ENCODE results near the gene TBL1XR1.
"Not testable (repeated sequence)": the region's sequence is repeated elsewhere in the genome, so short reads cannot be mapped to it uniquely, and the experiment has no call there.

The TBL1XR1 gene

DNA sequence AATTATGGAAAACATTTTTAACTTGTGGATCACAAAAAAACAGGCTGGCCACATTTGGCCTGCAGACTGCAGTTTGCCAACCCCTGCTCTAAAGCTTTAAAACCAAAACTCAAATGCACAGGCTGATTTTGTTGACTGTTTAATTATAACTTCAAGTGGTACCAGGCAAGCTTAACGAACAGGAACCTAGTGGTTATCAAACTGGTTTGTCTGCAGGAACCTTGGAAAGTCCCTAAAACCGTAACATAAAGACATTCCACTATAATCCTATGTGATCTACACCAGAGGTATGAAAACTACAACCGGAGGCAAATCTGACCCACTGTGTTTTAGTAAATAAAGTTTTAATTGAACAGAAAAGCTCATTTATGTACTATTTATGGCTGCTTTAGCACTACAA, 52.4 kb downstream of the TBL1XR1 start:
- WGBS: 67% methylated on average over 1 of the region's 3 CpGs
- no peak overlapping the region for H2AFZ ChIP-seq (ENCODE audit: low read depth, low read length)
- H3K36me3 ChIP-seq (ENCODE audit: control insufficient read depth in 1 of 2, insufficient read depth in 2 of 2, low read depth in 1 of 2, low read length in 2 of 2): no peaks in the 10 kb centered on the region
- H2BK12ac ChIP-seq (ENCODE audit: low read length in 2 of 2): no peak overlapping the region
- no peak overlapping the region for H3K4me2 ChIP-seq (ENCODE audit: low read length, poor library complexity, severe bottlenecking)
- H3K18ac ChIP-seq (ENCODE audit: low read depth in 1 of 2, low read length in 2 of 2): no peak overlapping the region
- H3K4me1 ChIP-seq (ENCODE audit: control insufficient read depth, insufficient read depth, low read depth, low read length): peaks cover 4% of the 10 kb centered on the region
- no peaks in the 10 kb centered on the region for H3K9me3 ChIP-seq (ENCODE audit: control insufficient read depth, low read length)
- H3K14ac ChIP-seq (ENCODE audit: low read length in 2 of 2): no peak overlapping the region
- no peak overlapping the region for H2BK5ac ChIP-seq (ENCODE audit: low read depth, low read length, poor library complexity, severe bottlenecking)
- peaks cover 7% of the 10 kb centered on the region for H3K79me1 ChIP-seq (replicated peaks; ENCODE audit: low read length, poor library complexity, severe bottlenecking)
- H2BK120ac ChIP-seq (ENCODE audit: low read depth, low read length): no peak overlapping the region
- H3K27ac ChIP-seq (ENCODE audit: low read length, poor library complexity, severe bottlenecking): no peak overlapping the region
- H3K27me3 ChIP-seq (ENCODE audit: control insufficient read depth in 1 of 2, insufficient read depth in 1 of 2, low read length in 2 of 2): no peaks in the 10 kb centered on the region
- no peak overlapping the region for H3K4ac ChIP-seq (ENCODE audit: low read depth in 1 of 2, low read length in 2 of 2)
- no peak overlapping the region for H4K8ac ChIP-seq (ENCODE audit: low read length)
- H2BK15ac ChIP-seq (ENCODE audit: low read depth, poor library complexity, severe bottlenecking): no peak overlapping the region
- H2AK5ac ChIP-seq (ENCODE audit: low read length, severe bottlenecking): no peak overlapping the region
- H3K4me3 ChIP-seq (ENCODE audit: insufficient read depth in 1 of 2, low read depth in 1 of 2, low read length in 2 of 2): no peak overlapping the region
- H3K9ac ChIP-seq (ENCODE audit: low read length): no peak overlapping the region
- no peak for DNase-seq
- no peak overlapping the region for H4K91ac ChIP-seq (ENCODE audit: low read length)
- no peak overlapping the region for H3K23ac ChIP-seq (ENCODE audit: low read length in 2 of 2)

DNA sequence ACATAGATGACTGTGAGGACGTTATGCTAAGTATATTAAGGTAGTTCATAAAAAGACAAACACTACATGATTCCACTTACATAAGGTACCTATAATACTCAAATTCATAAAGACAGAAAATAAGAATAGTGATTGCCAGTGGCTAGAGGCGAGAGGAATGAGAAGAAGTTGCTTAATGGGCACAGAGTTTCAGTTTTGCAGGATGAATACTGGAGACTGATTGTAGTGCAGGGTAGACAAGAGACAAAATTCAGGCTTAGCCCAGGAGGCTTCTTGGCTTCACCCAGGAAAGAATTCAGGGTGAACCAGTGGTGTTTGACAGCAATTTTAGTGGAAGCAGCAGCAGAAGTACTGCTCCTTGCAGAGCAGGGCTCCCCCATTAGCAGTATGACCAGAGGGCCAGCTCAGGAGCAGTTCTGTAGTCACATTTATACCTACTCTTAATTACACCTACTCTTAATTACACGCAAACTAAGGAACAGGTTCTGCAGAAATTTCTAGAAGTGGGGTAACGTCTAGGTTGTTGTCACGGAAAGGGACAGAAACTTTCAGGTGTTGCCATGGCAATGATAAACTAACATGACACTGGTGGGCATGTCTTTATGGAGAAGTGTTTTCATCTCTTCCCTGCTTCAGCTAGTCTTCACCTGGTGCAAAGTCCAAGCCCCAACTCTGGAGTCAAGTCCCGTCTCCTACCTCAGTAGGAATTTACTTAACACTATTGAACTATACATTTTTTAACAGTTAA, 55.2 kb downstream of the TBL1XR1 start:
- H3K27me3 ChIP-seq (ENCODE audit: control insufficient read depth in 1 of 2, insufficient read depth in 1 of 2, low read length in 2 of 2): no peaks in the 10 kb centered on the region
- H2AFZ ChIP-seq (ENCODE audit: low read depth, low read length): no peak overlapping the region
- H3K4ac ChIP-seq (ENCODE audit: low read depth in 1 of 2, low read length in 2 of 2): no peak overlapping the region
- peaks cover 3% of the 10 kb centered on the region for H3K79me1 ChIP-seq (replicated peaks; ENCODE audit: low read length, poor library complexity, severe bottlenecking)
- no peaks in the 10 kb centered on the region for H3K36me3 ChIP-seq (ENCODE audit: control insufficient read depth in 1 of 2, insufficient read depth in 2 of 2, low read depth in 1 of 2, low read length in 2 of 2)
- no peak for DNase-seq
- no peak overlapping the region for H4K8ac ChIP-seq (ENCODE audit: low read length)
- no peak overlapping the region for H3K4me2 ChIP-seq (ENCODE audit: low read length, poor library complexity, severe bottlenecking)
- no peak overlapping the region for H2BK120ac ChIP-seq (ENCODE audit: low read depth, low read length)
- no peak overlapping the region for H3K18ac ChIP-seq (ENCODE audit: low read depth in 1 of 2, low read length in 2 of 2)
- no peak overlapping the region for H2AK5ac ChIP-seq (ENCODE audit: low read length, severe bottlenecking)
- H3K14ac ChIP-seq (ENCODE audit: low read length in 2 of 2): no peak overlapping the region
- H3K27ac ChIP-seq (ENCODE audit: low read length, poor library complexity, severe bottlenecking): no peak overlapping the region
- H3K9me3 ChIP-seq (ENCODE audit: control insufficient read depth, low read length): no peaks in the 10 kb centered on the region
- no peak overlapping the region for H3K4me3 ChIP-seq (ENCODE audit: insufficient read depth in 1 of 2, low read depth in 1 of 2, low read length in 2 of 2)
- peaks cover 4% of the 10 kb centered on the region for H3K4me1 ChIP-seq (ENCODE audit: control insufficient read depth, insufficient read depth, low read depth, low read length)
- no peak overlapping the region for H3K23ac ChIP-seq (ENCODE audit: low read length in 2 of 2)
- no peak overlapping the region for H3K9ac ChIP-seq (ENCODE audit: low read length)
- no peak overlapping the region for H2BK5ac ChIP-seq (ENCODE audit: low read depth, low read length, poor library complexity, severe bottlenecking)
- H4K91ac ChIP-seq (ENCODE audit: low read length): no peak overlapping the region
- H2BK15ac ChIP-seq (ENCODE audit: low read depth, poor library complexity, severe bottlenecking): no peak overlapping the region
- no peak overlapping the region for H2BK12ac ChIP-seq (ENCODE audit: low read length in 2 of 2)
- WGBS: 96% methylated on average over 3 of the region's 6 CpGs

DNA sequence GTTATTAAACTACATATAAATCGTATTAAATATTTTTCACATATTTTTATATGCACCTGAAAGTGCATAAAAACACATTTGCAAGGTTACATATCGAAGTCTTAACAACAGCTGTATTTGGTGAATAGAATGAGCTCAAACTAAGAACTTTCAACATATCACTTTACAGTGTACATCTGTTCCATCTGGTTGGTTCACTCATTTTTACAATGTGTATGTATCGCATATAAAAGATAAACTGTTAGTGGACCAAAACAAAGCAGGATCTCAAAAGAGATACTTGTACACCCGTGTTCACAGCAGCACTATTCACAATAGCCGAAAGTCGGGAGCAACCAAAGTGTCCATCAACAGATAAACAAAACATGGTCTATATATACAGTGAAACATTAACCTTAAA, 55.8 kb downstream of the TBL1XR1 start:
- no peak overlapping the region for H3K23ac ChIP-seq (ENCODE audit: low read length in 2 of 2)
- no peak overlapping the region for H3K9ac ChIP-seq (ENCODE audit: low read length)
- DNase-seq: no peak
- no peak overlapping the region for H2AK5ac ChIP-seq (ENCODE audit: low read length, severe bottlenecking)
- H2BK12ac ChIP-seq (ENCODE audit: low read length in 2 of 2): no peak overlapping the region
- no peaks in the 10 kb centered on the region for H3K36me3 ChIP-seq (ENCODE audit: control insufficient read depth in 1 of 2, insufficient read depth in 2 of 2, low read depth in 1 of 2, low read length in 2 of 2)
- H3K18ac ChIP-seq (ENCODE audit: low read depth in 1 of 2, low read length in 2 of 2): no peak overlapping the region
- H3K27ac ChIP-seq (ENCODE audit: low read length, poor library complexity, severe bottlenecking): no peak overlapping the region
- 77% methylated on average over 5 of the region's 6 CpGs for WGBS
- H2BK5ac ChIP-seq (ENCODE audit: low read depth, low read length, poor library complexity, severe bottlenecking): no peak overlapping the region
- H4K8ac ChIP-seq (ENCODE audit: low read length): no peak overlapping the region
- peaks cover 1% of the 10 kb centered on the region for H3K79me1 ChIP-seq (replicated peaks; ENCODE audit: low read length, poor library complexity, severe bottlenecking)
- no peak overlapping the region for H2AFZ ChIP-seq (ENCODE audit: low read depth, low read length)
- H2BK15ac ChIP-seq (ENCODE audit: low read depth, poor library complexity, severe bottlenecking): no peak overlapping the region
- no peak overlapping the region for H3K4me3 ChIP-seq (ENCODE audit: insufficient read depth in 1 of 2, low read depth in 1 of 2, low read length in 2 of 2)
- H3K4ac ChIP-seq (ENCODE audit: low read depth in 1 of 2, low read length in 2 of 2): no peak overlapping the region
- H4K91ac ChIP-seq (ENCODE audit: low read length): no peak overlapping the region
- H3K14ac ChIP-seq (ENCODE audit: low read length in 2 of 2): no peak overlapping the region
- H3K4me1 ChIP-seq (ENCODE audit: control insufficient read depth, insufficient read depth, low read depth, low read length): peaks cover 3% of the 10 kb centered on the region
- H3K27me3 ChIP-seq (ENCODE audit: control insufficient read depth in 1 of 2, insufficient read depth in 1 of 2, low read length in 2 of 2): no peaks in the 10 kb centered on the region
- no peaks in the 10 kb centered on the region for H3K9me3 ChIP-seq (ENCODE audit: control insufficient read depth, low read length)
- no peak overlapping the region for H2BK120ac ChIP-seq (ENCODE audit: low read depth, low read length)
- H3K4me2 ChIP-seq (ENCODE audit: low read length, poor library complexity, severe bottlenecking): no peak overlapping the region

DNA sequence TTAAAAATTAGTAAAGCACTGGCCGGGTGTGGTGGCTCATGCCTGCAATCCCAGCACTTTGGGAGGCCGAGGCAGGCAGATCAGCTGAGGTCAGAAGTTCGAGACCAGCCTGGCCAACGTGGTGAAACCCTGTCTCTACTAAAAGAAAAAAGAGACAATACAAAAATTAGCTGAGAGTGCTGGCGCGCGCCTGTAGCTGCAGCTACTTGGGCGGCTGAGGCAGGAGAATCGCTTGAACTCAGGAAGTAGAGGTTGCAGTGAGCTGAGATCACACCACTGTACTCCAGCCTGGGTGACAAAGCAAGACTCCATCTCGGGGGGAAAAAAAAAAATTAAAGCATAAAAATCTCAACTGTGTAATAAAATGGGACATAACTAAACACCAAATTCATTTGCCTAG, 58.1 kb downstream of the TBL1XR1 start:
- H2BK12ac ChIP-seq (ENCODE audit: low read length in 2 of 2); H2AK5ac ChIP-seq (ENCODE audit: low read length, severe bottlenecking); H4K8ac ChIP-seq (ENCODE audit: low read length); H3K9me3 ChIP-seq (ENCODE audit: control insufficient read depth, low read length); H3K79me1 ChIP-seq (replicated peaks; ENCODE audit: low read length, poor library complexity, severe bottlenecking); H3K9ac ChIP-seq (ENCODE audit: low read length); H2BK120ac ChIP-seq (ENCODE audit: low read depth, low read length); H4K91ac ChIP-seq (ENCODE audit: low read length); H3K14ac ChIP-seq (ENCODE audit: low read length in 2 of 2); H3K27ac ChIP-seq (ENCODE audit: low read length, poor library complexity, severe bottlenecking); H3K18ac ChIP-seq (ENCODE audit: low read depth in 1 of 2, low read length in 2 of 2); H3K4ac ChIP-seq (ENCODE audit: low read depth in 1 of 2, low read length in 2 of 2); H3K4me1 ChIP-seq (ENCODE audit: control insufficient read depth, insufficient read depth, low read depth, low read length); H3K4me3 ChIP-seq (ENCODE audit: insufficient read depth in 1 of 2, low read depth in 1 of 2, low read length in 2 of 2); DNase-seq; H3K27me3 ChIP-seq (ENCODE audit: control insufficient read depth in 1 of 2, insufficient read depth in 1 of 2, low read length in 2 of 2); H3K4me2 ChIP-seq (ENCODE audit: low read length, poor library complexity, severe bottlenecking); H2AFZ ChIP-seq (ENCODE audit: low read depth, low read length); H2BK15ac ChIP-seq (ENCODE audit: low read depth, poor library complexity, severe bottlenecking); H3K23ac ChIP-seq (ENCODE audit: low read length in 2 of 2); H2BK5ac ChIP-seq (ENCODE audit: low read depth, low read length, poor library complexity, severe bottlenecking); H3K36me3 ChIP-seq (ENCODE audit: control insufficient read depth in 1 of 2, insufficient read depth in 2 of 2, low read depth in 1 of 2, low read length in 2 of 2): not testable (repeated sequence)
- 100% methylated on average over 8 of the region's 10 CpGs for WGBS
